Naive thymus-derived CD4-positive, alpha-beta T cell (primary cell): Measurements from ENCODE around the gene CBR1. TPM values are rescaled to one million over a fixed set of nuclear protein-coding genes. Genes with fewer than 3 reads are reported as not detected.

ENCODE experiments used
- ATAC-seq: fragments of 150-1000 bp; cut with Tn5 transposase; 2 replicates; pipeline ENCODE4 v1.10.0; 2021; ENCODE audit warnings: mild to moderate bottlenecking, moderate library complexity
- CTCF ChIA-PET: fragments of 350-600 bp; sonication (Branson Sonifier 250); formaldehyde crosslinking; loops from one replicate; lab custom pipeline; 2021; ENCODE audit warnings: antibody characterized with exemption; lab: Charles Lee
- POLR2A ChIA-PET: fragments of 350-600 bp; sonication (Branson Sonifier 250); formaldehyde crosslinking; loops from one replicate; lab custom pipeline; 2021; ENCODE audit warnings: antibody characterized with exemption, inconsistent platforms; lab: Charles Lee
- DNase-seq, 9 donors: peaks; one replicate each; pipeline versions ENCODE4 v3.0.0 to v3.0.0-alpha.2; 2020 to 2022; ENCODE audit warnings: mixed read lengths in 1 of 9
- H3K27ac ChIP-seq: one replicate; pipeline ENCODE4 v1.7.0; 2013; ENCODE audit warnings: mild to moderate bottlenecking, low read depth, low read length, moderate library complexity
- H3K27me3 ChIP-seq, 2 donors: one replicate each; pipeline ENCODE4 v1.7.0; 2013; ENCODE audit warnings: low read length in 2 of 2, mild to moderate bottlenecking in 2 of 2, moderate library complexity in 2 of 2; ENCODE audit not compliant: control insufficient read depth in 2 of 2, insufficient read depth in 2 of 2
- H3K36me3 ChIP-seq, 3 experiments: 1 replicate in 2 of 3; 2 replicates in 1 of 3; pipeline ENCODE4 v1.7.0; 2013; ENCODE audit warnings: low read length in 3 of 3, mild to moderate bottlenecking in 3 of 3, moderate library complexity in 1 of 3; ENCODE audit not compliant: insufficient read depth in 3 of 3, control insufficient read depth in 2 of 3
- H3K4me1 ChIP-seq, 2 donors: one replicate each; pipeline ENCODE4 v1.7.0; 2013; ENCODE audit warnings: low read length in 2 of 2, mild to moderate bottlenecking in 2 of 2, moderate library complexity in 1 of 2; ENCODE audit not compliant: control insufficient read depth in 2 of 2, insufficient read depth in 2 of 2
- H3K4me3 ChIP-seq: 2 replicates; pipeline ENCODE4 v1.7.0; 2013; ENCODE audit warnings: mild to moderate bottlenecking, low read length
- H3K9me3 ChIP-seq, 3 experiments: 1 replicate in 2 of 3; 2 replicates in 1 of 3; pipeline ENCODE4 v1.7.0; 2013; ENCODE audit warnings: low read length in 3 of 3; ENCODE audit not compliant: control insufficient read depth in 2 of 3
- H3K27ac Mint-ChIP-seq, 9 donors: one replicate each; pipeline ENCODE4 v1.8.0; 2020 to 2022; ENCODE audit warnings: mixed read lengths in 9 of 9, mild to moderate bottlenecking in 8 of 9, moderate library complexity in 5 of 9, inconsistent platforms in 2 of 9
- H3K27me3 Mint-ChIP-seq, 5 donors: one replicate each; pipeline ENCODE4 v1.8.0; 2021 to 2022; ENCODE audit warnings: mixed read lengths in 5 of 5, mild to moderate bottlenecking in 1 of 5
- H3K36me3 Mint-ChIP-seq, 5 donors: one replicate each; pipeline ENCODE4 v1.8.0; 2020 to 2022; ENCODE audit warnings: mixed read lengths in 5 of 5, mild to moderate bottlenecking in 3 of 5, inconsistent platforms in 1 of 5
- H3K4me1 Mint-ChIP-seq, 7 donors: one replicate each; pipeline ENCODE4 v1.8.0; 2020 to 2022; ENCODE audit warnings: mixed read lengths in 7 of 7, mild to moderate bottlenecking in 3 of 7, inconsistent platforms in 1 of 7
- H3K4me3 Mint-ChIP-seq, 10 donors: one replicate each; pipeline ENCODE4 v1.8.0; 2020 to 2022; ENCODE audit warnings: mild to moderate bottlenecking in 10 of 10, mixed read lengths in 10 of 10, moderate library complexity in 6 of 10, inconsistent platforms in 2 of 10
- H3K9me3 Mint-ChIP-seq, 11 donors: one replicate each; pipeline ENCODE4 v1.8.0; 2020 to 2022; ENCODE audit warnings: mixed read lengths in 11 of 11, mild to moderate bottlenecking in 4 of 11, inconsistent platforms in 1 of 11, moderate library complexity in 1 of 11
- intact Hi-C, 2 donors: fragments of 100-400 bp; cut with micrococcal nuclease; formaldehyde crosslinking; loops; one replicate each; pipeline ENCODE4 v1.15.1; 2023
- polyA plus RNA-seq, 2 donors: library from polyadenylated mRNA; unstranded; fragments of 300-500 nt; fragmentation: Illumina TruSeq; gene quantifications; one replicate each; pipeline ENCODE4 v1.2.3, GENCODE V29; 2021
- total RNA-seq, 6 experiments: library from RNA in 5 of 6; stranded (reverse) in 5 of 6; gene quantifications; 1 replicate in 5 of 6; 2 replicates in 1 of 6; pipeline ENCODE4 v1.2.3 and lab custom pipeline; 2021 to 2026

The CBR1 gene
- total and polyA plus RNA-seq, 7 experiments from 2014 or later = 6.0 to 59.7 (median 24.1) TPM

DNA sequence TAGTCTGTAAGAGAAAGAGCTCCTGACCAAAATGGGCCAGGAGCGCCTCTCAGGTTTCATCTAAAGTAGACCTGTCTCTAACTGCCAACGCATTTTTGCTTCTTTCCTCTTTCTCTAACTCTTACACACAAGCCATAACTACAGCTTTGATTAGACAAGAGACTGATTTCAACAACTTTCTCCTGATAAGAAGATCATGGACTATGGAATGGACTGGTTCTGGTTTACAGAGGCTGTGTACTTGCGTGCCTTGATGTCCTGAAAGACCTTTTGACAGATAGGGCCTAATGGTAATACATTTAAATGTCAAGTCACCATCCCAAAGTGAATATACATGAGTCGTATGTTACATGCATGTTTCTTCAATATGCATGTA is 5.8 kb upstream of the CBR1 start:
- H3K4me1 Mint-ChIP-seq = peaks cover 3 to 20% (median 8%) of the 10 kb centered on the region in 7 donors
- H3K36me3 Mint-ChIP-seq = peaks cover 0 to 8% (median 6%) of the 10 kb centered on the region in 5 donors
- no peak overlapping the region for H3K4me3 ChIP-seq
- ChIA-PET POLR2A (interaction anchor here (0.8 to 1.0 kb wide), 2 partner anchors 10 to 132 kb away, joined by 3 read pairs; no protein-coding TSS in a partner anchor), CTCF (interaction anchor here (0.6 to 0.7 kb wide), 2 partner anchors 61 to 253 kb away, joined by 3 to 4 read pairs; no protein-coding TSS in a partner anchor)
- peak overlapping the region in 1 of 9 donors; percentile 28 for H3K27ac Mint-ChIP-seq
- ATAC-seq = no peak
- peaks cover 0 to 5% (median 0%) of the 10 kb centered on the region in 3 experiments for H3K9me3 ChIP-seq
- no peak for DNase-seq
- peaks cover 0 to 4% (median 0%) of the 10 kb centered on the region in 5 donors for H3K27me3 Mint-ChIP-seq
- H3K36me3 ChIP-seq = peaks cover 0 to 7% (median 0%) of the 10 kb centered on the region in 3 experiments
- H3K27me3 ChIP-seq = no peaks in the 10 kb centered on the region
- intact Hi-C loops = loop anchor here (10.0 kb wide), 1 partner anchor 1201 kb away; the partner anchor contains the start of gene VPS26C (in 2 of the 2)
- H3K9me3 Mint-ChIP-seq = peaks cover 2 to 10% (median 4%) of the 10 kb centered on the region in 11 donors
- H3K27ac ChIP-seq = no peak overlapping the region
- H3K4me1 ChIP-seq = no peaks in the 10 kb centered on the region
- H3K4me3 Mint-ChIP-seq = no peak overlapping the region

DNA sequence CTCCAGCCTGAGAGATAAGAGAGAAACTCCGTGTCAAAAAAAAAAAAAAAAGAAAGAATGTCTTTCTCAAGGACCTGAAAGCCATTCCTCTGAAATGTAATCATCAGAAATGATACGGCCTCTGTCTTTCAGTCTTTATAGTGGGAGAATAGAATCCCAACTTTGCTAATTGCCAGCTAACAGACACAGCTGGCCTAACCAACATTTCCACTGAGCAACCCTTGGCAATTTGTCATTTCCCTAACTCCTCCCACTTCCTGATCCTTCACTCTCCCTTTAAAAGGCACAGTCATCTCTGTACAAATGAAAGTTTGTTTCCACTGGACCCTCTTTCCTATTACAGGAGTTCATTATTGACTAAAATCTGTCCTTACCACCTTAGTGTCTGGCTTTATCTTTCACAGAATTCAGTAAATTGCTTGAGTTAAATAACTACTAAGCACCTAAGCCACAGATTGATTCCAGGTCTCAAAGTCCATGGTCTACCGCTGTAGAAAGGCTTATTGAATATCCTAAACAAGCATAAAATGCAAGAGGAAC is 4.3 kb upstream of the CBR1 start:
- Histone ChIP-seq H3K9me3 (peaks cover 0 to 5% (median 0%) of the 10 kb centered on the region in 3 experiments), H3K4me1 (peaks cover 5 to 9% of the 10 kb centered on the region in 2 donors), H3K36me3 (no peaks in the 10 kb centered on the region), H3K27ac (no peak overlapping the region), H3K27me3 (no peaks in the 10 kb centered on the region), H3K4me3 (no peak overlapping the region)
- Mint-ChIP-seq H3K9me3 (peaks cover 3 to 11% (median 6%) of the 10 kb centered on the region in 11 donors), H3K36me3 (peaks cover 0 to 13% (median 6%) of the 10 kb centered on the region in 5 donors), H3K27me3 (no peaks in the 10 kb centered on the region), H3K4me3 (no peak overlapping the region), H3K4me1 (peaks cover 9 to 22% (median 18%) of the 10 kb centered on the region in 7 donors), H3K27ac (no peak overlapping the region)
- ATAC-seq (no peak), DNase-seq (no peak)
- ChIA-PET CTCF (no interaction called here), POLR2A (interaction anchor here (0.6 kb wide), 1 partner anchor 11 kb away, joined by 7 read pairs; no protein-coding TSS in a partner anchor)
- intact Hi-C loops = loop anchor here (5.0 to 10.0 kb wide), 2 partner anchors 1018 to 1199 kb away; partner anchors contain the start of genes VPS26C (in 2 of the 2) and RUNX1 (in 1 of the 2)

DNA sequence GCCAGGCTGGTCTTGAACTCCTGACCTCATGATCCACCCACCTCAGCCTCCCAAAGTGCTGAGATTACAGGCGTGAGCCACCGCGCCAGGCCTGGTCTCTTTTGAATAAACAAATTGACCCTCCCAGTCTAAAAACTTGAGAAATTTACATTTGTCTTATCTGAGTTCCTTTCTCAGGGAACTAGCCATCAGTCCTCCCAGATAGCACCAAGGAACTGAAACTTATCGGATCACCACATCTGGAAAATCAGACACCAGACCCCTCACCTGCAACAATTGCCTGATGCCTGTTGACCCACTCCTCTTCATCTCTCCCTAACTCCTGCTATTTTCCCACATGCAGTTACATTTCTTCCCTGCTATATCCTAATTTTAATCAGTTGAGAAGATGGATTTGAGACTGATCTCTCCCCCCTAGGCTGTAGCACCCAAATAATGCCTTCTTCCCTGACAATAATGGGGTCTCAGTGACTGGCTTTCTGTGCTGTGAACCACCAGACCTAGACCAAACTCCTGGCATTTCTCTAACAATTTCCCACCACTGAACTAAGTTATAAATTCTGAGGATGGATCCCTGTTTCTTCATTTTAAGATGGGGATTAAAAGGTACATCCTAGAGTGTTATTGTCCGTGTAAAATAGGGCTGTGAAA is 951 bp upstream of the CBR1 start:
- Mint-ChIP-seq H3K4me1 (peaks cover 12 to 47% (median 41%) of the 10 kb centered on the region in 7 donors), H3K4me3 (peak overlapping the region in 9 of 10 donors; percentile 58 to 93 (median 89)), H3K36me3 (peaks cover 7 to 35% (median 21%) of the 10 kb centered on the region in 5 donors), H3K9me3 (peaks cover 3 to 10% (median 6%) of the 10 kb centered on the region in 11 donors), H3K27me3 (no peaks in the 10 kb centered on the region), H3K27ac (peak overlapping the region in 7 of 9 donors; percentile 43 to 87 (median 68))
- H3K4me1 ChIP-seq = peaks cover 5 to 21% of the 10 kb centered on the region in 2 donors
- H3K9me3 ChIP-seq = peaks cover 0 to 5% (median 0%) of the 10 kb centered on the region in 3 experiments
- ChIA-PET POLR2A (interaction anchor here (0.7 to 5.3 kb wide), 9 partner anchors 9 to 271 kb away, joined by 3 to 43 read pairs (median 6); partner anchors contain the start of genes CBR3, MORC3 and SETD4), CTCF (no interaction called here)
- DNase-seq = no peak
- H3K27ac ChIP-seq = no peak overlapping the region
- intact Hi-C loops = loop anchor here (1.0 to 10.0 kb wide), 8 partner anchors 9 to 1196 kb away; partner anchors contain the start of genes SETD4 (in 2 of the 2), VPS26C (in 2 of the 2), DOP1B (in 1 of the 2) and MORC3 (in 1 of the 2)
- H3K27me3 ChIP-seq = no peaks in the 10 kb centered on the region
- ATAC-seq = no peak
- H3K4me3 ChIP-seq = peak overlapping the region; percentile 73
- peaks cover 0 to 14% (median 0%) of the 10 kb centered on the region in 3 experiments for H3K36me3 ChIP-seq

DNA sequence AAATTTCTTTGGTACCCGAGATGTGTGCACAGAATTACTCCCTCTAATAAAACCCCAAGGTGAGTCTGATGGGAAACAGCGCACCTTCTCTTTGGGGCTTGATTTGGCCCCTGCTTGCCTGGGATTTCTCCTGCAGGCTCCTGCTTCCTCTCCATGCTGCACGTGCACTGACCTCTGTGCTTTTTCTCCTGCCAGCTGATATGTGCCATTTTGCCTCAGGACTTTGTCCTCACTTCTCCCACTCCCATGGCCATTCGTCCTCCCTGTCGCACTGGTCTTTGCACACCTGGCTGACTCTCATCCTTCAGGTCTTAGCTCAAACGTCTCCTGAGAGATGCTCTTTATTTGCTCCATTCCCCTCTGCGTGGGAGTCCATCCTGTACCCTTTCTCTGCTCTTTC is 1.2 kb downstream of the CBR1 start:
- CTCF ChIA-PET = interaction anchor here (0.6 to 1.3 kb wide), 4 partner anchors 10 to 43 kb away, joined by 3 to 4 read pairs (median 3); partner anchors contain the start of gene SETD4
- DNase-seq (no peak), ATAC-seq (no peak)
- Mint-ChIP-seq H3K27ac (peak overlapping the region; percentile 28 to 89 (median 64)), H3K27me3 (no peaks in the 10 kb centered on the region), H3K9me3 (peaks cover 3 to 10% (median 6%) of the 10 kb centered on the region in 11 donors), H3K4me1 (peaks cover 14 to 53% (median 48%) of the 10 kb centered on the region in 7 donors), H3K4me3 (peak overlapping the region; percentile 83 to 93 (median 90)), H3K36me3 (peaks cover 7 to 36% (median 21%) of the 10 kb centered on the region in 5 donors)
- no peaks in the 10 kb centered on the region for H3K27me3 ChIP-seq
- peaks cover 0 to 5% (median 0%) of the 10 kb centered on the region in 3 experiments for H3K9me3 ChIP-seq
- H3K4me1 ChIP-seq = peaks cover 5 to 21% of the 10 kb centered on the region in 2 donors
- no peak overlapping the region for H3K27ac ChIP-seq
- POLR2A ChIA-PET = interaction anchor here (0.7 to 5.3 kb wide), 6 partner anchors 8 to 228 kb away, joined by 3 to 43 read pairs (median 6); partner anchors contain the start of genes CBR3 and SETD4
- intact Hi-C loops = no loop called here
- no peak overlapping the region for H3K4me3 ChIP-seq
- H3K36me3 ChIP-seq = peaks cover 0 to 14% (median 0%) of the 10 kb centered on the region in 3 experiments

DNA sequence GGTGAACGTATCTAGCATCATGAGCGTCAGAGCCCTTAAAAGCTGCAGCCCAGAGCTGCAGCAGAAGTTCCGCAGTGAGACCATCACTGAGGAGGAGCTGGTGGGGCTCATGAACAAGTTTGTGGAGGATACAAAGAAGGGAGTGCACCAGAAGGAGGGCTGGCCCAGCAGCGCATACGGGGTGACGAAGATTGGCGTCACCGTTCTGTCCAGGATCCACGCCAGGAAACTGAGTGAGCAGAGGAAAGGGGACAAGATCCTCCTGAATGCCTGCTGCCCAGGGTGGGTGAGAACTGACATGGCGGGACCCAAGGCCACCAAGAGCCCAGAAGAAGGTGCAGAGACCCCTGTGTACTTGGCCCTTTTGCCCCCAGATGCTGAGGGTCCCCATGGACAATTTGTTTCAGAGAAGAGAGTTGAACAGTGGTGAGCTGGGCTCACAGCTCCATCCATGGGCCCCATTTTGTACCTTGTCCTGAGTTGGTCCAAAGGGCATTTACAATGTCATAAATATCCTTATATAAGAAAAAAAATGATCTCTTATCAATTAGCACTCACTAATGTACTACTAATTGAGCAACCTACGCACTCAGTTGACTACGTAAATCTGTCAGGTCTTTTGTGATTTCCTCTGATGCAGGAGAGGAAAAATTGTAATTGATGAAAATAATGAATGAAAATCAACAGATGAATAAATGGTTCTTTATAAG is 2.8 kb downstream of the CBR1 start:
- Histone ChIP-seq H3K4me1 (peaks cover 5 to 21% of the 10 kb centered on the region in 2 donors), H3K4me3 (no peak overlapping the region), H3K9me3 (peaks cover 0 to 5% (median 0%) of the 10 kb centered on the region in 3 experiments), H3K36me3 (peaks cover 0 to 14% (median 0%) of the 10 kb centered on the region in 3 experiments), H3K27me3 (no peaks in the 10 kb centered on the region), H3K27ac (no peak overlapping the region)
- peak overlapping the region in 1 of 9 donors; percentile 65 for H3K27ac Mint-ChIP-seq
- CTCF ChIA-PET = interaction anchor here (1.1 kb wide), 1 partner anchor 40 kb away, joined by 3 read pairs; no protein-coding TSS in a partner anchor
- intact Hi-C loops = no loop called here
- POLR2A ChIA-PET = interaction anchor here (0.6 to 5.3 kb wide), 2 partner anchors 13 to 1383 kb away, joined by 3 to 43 read pairs; partner anchors contain the start of gene SETD4
- peaks cover 7 to 39% (median 21%) of the 10 kb centered on the region in 5 donors for H3K36me3 Mint-ChIP-seq
- H3K4me1 Mint-ChIP-seq = peaks cover 16 to 64% (median 50%) of the 10 kb centered on the region in 7 donors
- no peaks in the 10 kb centered on the region for H3K27me3 Mint-ChIP-seq
- ATAC-seq (no peak), DNase-seq (no peak)
- peak overlapping the region in 7 of 10 donors; percentile 28 to 90 (median 70) for H3K4me3 Mint-ChIP-seq
- peaks cover 3 to 10% (median 6%) of the 10 kb centered on the region in 11 donors for H3K9me3 Mint-ChIP-seq
